Adipocyte (in vitro differentiated cells): Measurements from ENCODE around the gene PALD1.

ENCODE experiments used
- DNase-seq: peaks from one replicate; pipeline ENCODE4 v3.0.0-alpha.2; 2015; ENCODE audit warnings: low read depth
- H3K27me3 ChIP-seq: replicated peaks from 2 replicates; pipeline ENCODE4 v1.7.0; 2013; ENCODE audit warnings: mild to moderate bottlenecking, low read length, moderate library complexity; ENCODE audit not compliant: control insufficient read depth, insufficient read depth
- H3K36me3 ChIP-seq: 2 replicates; pipeline ENCODE4 v1.7.0; 2013; ENCODE audit warnings: low read length, mild to moderate bottlenecking, moderate library complexity; ENCODE audit not compliant: control insufficient read depth, insufficient read depth, severe bottlenecking
- H3K4me1 ChIP-seq: 2 replicates; pipeline ENCODE4 v1.7.0; 2013; ENCODE audit warnings: mild to moderate bottlenecking, low read length, moderate library complexity; ENCODE audit not compliant: control insufficient read depth, insufficient read depth
- H3K4me3 ChIP-seq: 2 replicates; pipeline ENCODE4 v1.7.0; 2013; ENCODE audit warnings: mild to moderate bottlenecking, low read length, moderate library complexity
- H3K9ac ChIP-seq: 2 replicates; pipeline ENCODE4 v1.7.0; 2013; ENCODE audit warnings: mild to moderate bottlenecking, low read length, moderate library complexity
- H3K9me3 ChIP-seq: 2 replicates; pipeline ENCODE4 v1.7.0; 2013; ENCODE audit warnings: mild to moderate bottlenecking, low read length, moderate library complexity; ENCODE audit not compliant: control insufficient read depth

Gene PALD1

DNA sequence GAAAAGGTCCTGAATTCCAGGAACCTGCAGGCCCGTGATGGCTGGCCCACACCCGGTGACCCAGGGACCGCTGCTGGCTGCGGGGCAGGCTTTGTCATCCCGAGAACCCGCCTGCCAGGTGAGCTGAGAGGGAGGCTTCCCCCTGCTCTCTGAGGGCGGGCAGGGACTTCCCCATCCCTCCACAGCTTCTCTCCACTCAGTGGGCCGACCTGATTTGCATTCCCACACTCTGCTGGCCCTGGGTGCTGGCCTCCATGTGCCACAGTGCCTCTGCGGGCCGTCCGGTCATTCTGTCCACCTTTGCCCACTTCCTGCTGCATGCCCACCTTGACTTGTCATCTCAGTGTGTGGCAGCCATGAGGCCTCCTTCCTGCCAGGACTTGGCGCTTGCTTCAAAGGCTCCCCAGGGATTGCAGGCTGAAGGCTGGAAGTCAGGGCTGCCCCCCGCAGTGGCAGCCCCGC, 35.3 kb downstream of the PALD1 start:
- Histone ChIP-seq H3K9ac (no peak overlapping the region), H3K4me3 (no peak overlapping the region), H3K36me3 (no peaks in the 10 kb centered on the region), H3K9me3 (no peaks in the 10 kb centered on the region), H3K4me1 (peaks cover 28% of the 10 kb centered on the region), H3K27me3 (peaks cover 23% of the 10 kb centered on the region)
- no peak for DNase-seq

DNA sequence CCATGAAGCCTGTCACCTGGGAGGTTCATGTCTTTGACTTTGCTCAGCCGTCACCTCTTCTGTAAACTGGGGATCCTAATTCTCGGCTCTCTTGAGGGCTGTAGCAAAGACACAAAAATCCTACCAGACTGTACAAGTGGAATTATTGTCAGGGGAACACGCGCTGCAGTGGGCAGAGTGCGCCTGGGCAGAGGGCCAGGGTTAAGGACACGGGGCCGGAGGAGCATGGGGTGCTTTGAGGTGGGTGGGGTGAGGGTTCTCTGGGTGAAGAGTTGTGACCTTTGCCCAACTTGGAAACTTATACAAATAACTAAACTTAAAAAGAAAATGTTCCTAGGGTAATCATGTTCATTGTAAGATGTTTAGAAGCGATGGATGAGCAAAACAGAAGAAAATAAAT, 36.0 kb downstream of the PALD1 start:
- Histone ChIP-seq H3K27me3 (peaks cover 19% of the 10 kb centered on the region), H3K36me3 (no peaks in the 10 kb centered on the region), H3K4me1 (peaks cover 28% of the 10 kb centered on the region), H3K9me3 (no peaks in the 10 kb centered on the region), H3K4me3 (no peak overlapping the region), H3K9ac (no peak overlapping the region)
- no peak for DNase-seq

DNA sequence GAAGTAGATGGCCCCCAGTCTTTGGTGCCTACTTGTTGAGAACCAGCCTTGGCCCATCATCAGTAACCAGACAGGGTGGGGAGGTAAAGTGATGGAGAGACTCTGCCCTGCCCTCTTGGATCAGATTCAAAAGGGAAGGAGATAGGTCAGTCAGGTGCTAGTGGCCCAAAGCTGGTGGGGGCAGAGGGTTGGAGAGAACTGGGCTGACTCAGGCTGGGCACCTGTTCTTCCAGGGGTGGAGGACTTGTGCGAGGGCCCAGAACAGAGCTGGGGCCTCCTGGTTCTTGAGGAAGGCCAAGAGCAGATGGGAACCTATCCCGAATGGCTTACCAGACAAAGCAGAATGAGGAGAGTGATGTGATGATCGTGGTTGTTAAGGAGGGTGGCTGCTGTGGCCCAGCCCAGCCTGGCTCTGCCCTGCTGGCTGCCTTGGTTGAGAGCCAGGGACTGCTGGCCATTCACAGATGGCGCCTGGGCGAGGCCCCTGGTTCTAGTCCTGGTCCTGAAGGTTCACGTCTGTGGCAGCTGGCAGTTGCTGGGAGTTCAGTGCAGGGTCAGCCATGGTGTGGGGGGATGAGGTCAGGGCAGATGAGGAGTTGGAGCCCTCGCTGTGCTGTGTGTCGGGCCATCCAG, 36.6 kb downstream of the PALD1 start:
- no peak for DNase-seq
- peaks cover 17% of the 10 kb centered on the region for H3K27me3 ChIP-seq
- H3K36me3 ChIP-seq: no peaks in the 10 kb centered on the region

DNA sequence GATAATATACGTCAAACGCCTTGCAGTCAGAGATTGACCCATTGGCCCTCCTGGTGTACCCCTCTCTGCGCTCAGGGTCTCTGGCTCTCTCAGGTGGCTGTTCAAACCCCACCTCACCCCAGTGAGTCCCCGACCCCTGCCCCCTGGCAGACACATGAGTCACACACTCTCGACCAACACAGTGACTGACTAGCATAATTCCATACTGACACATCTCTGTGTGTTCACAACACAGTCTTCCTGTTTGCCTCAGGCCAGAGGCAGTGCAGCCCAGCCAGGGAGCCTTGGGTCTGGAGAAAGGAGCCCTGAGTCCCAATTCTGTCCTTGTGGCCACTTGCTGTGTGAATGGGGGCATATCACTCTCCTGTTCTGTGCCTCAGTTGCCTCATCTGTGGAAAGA, 40.1 kb downstream of the PALD1 start:
- Histone ChIP-seq H3K9me3 (no peaks in the 10 kb centered on the region), H3K9ac (no peak overlapping the region), H3K27me3 (peaks cover 34% of the 10 kb centered on the region), H3K36me3 (no peaks in the 10 kb centered on the region), H3K4me3 (no peak overlapping the region), H3K4me1 (peaks cover 5% of the 10 kb centered on the region)
- DNase-seq: peak; percentile 42

More for the DNA sequence above, 36.6 kb downstream of the PALD1 start:
- Histone ChIP-seq H3K9me3 (no peaks in the 10 kb centered on the region), H3K9ac (no peak overlapping the region), H3K4me1 (peaks cover 27% of the 10 kb centered on the region), H3K4me3 (no peak overlapping the region)

DNA sequence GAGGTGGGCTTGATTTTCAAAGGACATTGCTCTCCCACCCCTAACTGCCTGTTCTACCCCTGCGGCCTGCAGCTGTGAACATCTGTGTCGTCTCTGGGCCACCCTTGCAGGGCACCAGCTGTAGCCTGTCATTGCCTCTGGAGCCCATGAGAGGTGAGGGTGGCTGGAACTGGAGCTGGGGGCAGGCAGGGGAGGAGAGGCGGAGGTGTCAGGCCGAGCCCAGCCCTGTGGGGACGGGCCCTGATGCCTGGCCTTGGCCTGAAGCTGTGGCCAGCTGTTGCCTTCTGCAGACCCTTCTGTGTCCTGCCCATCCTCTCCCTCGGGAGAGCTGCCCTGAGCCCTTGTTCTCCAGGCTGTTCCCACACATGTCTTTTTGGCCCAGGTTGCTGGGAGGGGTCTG, 44.5 kb downstream of the PALD1 start:
- H3K27me3 ChIP-seq: peaks cover 29% of the 10 kb centered on the region
- H3K9me3 ChIP-seq: no peaks in the 10 kb centered on the region
- H3K4me1 ChIP-seq: no peaks in the 10 kb centered on the region
- H3K36me3 ChIP-seq: no peaks in the 10 kb centered on the region
- no peak for DNase-seq
- H3K4me3 ChIP-seq: no peak overlapping the region
- H3K9ac ChIP-seq: no peak overlapping the region

DNA sequence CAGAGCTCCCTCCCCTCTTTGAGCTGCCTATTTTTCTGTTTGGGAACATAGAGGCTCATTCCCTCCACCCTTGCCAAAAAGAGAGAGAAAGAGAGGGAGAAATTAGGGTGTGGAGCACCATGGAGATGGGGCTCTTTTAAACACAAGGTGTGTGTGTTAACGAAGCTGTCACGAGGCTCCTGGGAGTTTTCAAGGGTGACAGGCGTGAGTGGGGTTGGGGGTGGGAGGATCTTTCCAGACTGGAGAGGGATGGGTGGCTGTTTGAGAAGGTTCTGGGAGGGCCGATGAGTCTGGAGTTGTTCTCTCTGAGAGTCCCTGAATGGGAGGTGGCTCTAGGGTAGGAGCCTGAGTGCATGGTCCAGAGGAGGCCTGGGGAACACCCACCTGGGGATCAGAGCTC, 45.0 kb downstream of the PALD1 start:
- Histone ChIP-seq H3K4me1 (no peaks in the 10 kb centered on the region), H3K27me3 (peaks cover 29% of the 10 kb centered on the region), H3K9ac (no peak overlapping the region), H3K4me3 (no peak overlapping the region), H3K36me3 (no peaks in the 10 kb centered on the region), H3K9me3 (no peaks in the 10 kb centered on the region)
- DNase-seq: no peak

DNA sequence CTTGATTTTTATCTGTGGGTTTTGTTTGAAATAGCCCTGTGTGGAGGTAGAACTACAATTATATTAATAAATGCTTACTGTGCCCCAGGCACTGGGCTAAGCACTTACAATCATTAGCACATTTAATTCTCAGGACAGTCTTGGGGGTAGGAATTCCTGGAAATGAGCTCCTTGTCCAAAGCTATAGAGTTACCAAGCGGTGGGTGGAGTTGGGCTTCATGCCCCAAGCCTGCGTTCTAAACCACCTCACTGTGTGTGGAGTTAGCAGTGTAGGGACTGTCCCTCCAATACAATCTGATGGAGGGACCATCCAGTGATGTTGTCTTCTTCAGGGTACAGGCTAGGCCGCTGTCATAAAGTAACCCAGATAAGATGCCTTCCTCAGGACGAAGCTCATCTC, 49.7 kb downstream of the PALD1 start:
- no peaks in the 10 kb centered on the region for H3K9me3 ChIP-seq
- no peak overlapping the region for H3K9ac ChIP-seq
- peaks cover 19% of the 10 kb centered on the region for H3K27me3 ChIP-seq
- H3K36me3 ChIP-seq: no peaks in the 10 kb centered on the region
- no peak for DNase-seq
- no peaks in the 10 kb centered on the region for H3K4me1 ChIP-seq
- no peak overlapping the region for H3K4me3 ChIP-seq

DNA sequence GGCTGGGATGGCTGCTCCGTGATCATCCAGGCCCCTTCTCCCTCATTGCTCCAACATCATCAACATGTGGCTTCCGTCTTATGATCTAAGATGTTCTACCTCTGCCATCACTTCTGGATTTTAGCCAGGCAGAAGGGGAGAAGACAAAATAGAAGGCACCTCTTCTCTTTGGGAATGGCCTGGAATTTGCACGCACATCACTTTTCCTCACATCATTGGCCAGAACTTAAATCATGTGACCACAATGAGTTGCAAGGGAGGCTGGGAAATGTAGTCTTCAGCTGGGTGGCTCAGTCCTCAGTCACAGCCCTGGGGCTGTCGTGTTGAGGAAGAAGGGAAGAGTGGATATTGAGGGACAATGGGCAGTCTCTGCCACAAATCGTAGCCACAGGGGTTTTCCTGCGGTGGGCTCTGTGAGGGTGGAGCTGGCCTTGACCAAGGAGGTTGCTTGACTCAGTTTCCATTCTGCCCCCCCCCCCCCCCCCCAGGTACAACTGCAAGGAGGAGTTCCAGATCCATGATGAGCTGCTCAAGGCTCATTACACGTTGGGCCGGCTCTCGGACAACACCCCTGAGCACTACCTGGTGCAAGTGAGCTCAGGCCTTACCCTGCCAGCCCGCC, 50.3 kb downstream of the PALD1 start:
- Histone ChIP-seq H3K27me3 (peaks cover 19% of the 10 kb centered on the region), H3K36me3 (no peaks in the 10 kb centered on the region), H3K9me3 (no peaks in the 10 kb centered on the region), H3K4me3 (no peak overlapping the region), H3K9ac (no peak overlapping the region), H3K4me1 (no peaks in the 10 kb centered on the region)
- DNase-seq: peak; percentile 65

DNA sequence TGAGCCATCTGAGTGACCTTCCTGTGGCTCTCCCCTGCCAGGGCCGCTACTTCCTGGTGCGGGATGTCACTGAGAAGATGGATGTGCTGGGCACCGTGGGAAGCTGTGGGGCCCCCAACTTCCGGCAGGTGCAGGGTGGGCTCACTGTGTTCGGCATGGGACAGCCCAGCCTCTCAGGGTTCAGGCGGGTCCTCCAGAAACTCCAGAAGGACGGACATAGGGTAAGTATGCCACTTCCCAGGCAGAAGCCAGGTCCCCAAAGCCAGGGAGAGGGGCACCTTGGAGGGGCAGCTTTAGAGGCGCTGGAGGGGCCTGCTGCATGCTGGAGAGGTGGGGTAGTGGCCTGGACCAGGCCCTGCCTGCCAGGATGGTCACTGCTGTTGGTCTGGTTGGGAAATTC, 51.3 kb downstream of the PALD1 start:
- DNase-seq: no peak
- Histone ChIP-seq H3K27me3 (peaks cover 21% of the 10 kb centered on the region), H3K36me3 (no peaks in the 10 kb centered on the region), H3K9me3 (no peaks in the 10 kb centered on the region), H3K4me3 (no peak overlapping the region), H3K4me1 (no peaks in the 10 kb centered on the region), H3K9ac (no peak overlapping the region)

DNA sequence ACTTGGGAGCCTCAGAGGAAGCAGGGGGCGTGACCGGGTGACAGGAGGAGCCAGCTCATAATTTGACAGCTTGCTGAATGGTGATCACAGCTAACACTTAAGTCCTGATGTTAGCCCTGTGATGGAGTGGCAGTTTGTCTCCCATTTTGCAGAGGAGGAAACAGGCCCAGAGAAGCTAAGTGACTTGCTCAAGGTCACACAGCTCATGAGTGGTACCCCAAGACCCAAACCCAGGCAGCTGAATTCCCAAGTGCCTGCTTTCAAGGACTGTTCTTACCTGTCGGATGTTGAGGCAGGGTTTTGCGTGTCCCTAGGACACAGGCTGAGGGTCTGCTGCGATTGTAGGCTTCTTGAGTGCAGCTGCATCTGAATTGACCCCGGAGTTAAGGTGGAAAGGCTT, 51.7 kb downstream of the PALD1 start:
- Histone ChIP-seq H3K4me3 (no peak overlapping the region), H3K9me3 (no peaks in the 10 kb centered on the region), H3K36me3 (no peaks in the 10 kb centered on the region), H3K4me1 (no peaks in the 10 kb centered on the region), H3K27me3 (peaks cover 25% of the 10 kb centered on the region), H3K9ac (no peak overlapping the region)
- no peak for DNase-seq

DNA sequence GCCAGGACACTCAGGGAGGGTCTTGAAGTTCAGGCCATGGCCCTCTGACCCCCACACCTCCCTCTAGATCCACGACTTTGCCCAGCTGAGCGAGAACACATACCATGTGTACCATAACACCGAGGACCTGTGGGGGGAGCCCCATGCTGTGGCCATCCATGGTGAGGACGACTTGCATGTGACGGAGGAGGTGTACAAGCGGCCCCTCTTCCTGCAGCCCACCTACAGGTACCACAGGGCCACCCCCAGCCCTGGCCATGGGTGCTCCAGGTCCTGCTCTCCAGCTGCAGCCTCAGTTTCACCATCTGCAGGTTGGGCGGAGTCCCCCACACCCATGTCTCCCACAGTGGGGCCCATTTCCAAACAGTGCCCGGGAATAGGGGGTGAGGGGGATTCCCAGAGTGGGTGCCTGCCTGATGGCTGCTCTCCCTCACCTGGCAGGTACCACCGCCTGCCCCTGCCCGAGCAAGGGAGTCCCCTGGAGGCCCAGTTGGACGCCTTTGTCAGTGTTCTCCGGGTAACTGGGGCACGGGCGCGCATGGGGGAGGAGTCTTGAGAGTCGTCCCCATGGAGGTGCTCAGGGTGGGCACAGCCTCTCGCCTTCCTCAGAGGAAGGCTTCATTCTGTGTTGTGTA, 54.1 kb downstream of the PALD1 start:
- H3K4me3 ChIP-seq: no peak overlapping the region
- H3K4me1 ChIP-seq: no peaks in the 10 kb centered on the region
- no peak for DNase-seq
- no peak overlapping the region for H3K9ac ChIP-seq
- H3K27me3 ChIP-seq: peaks cover 41% of the 10 kb centered on the region
- H3K9me3 ChIP-seq: no peaks in the 10 kb centered on the region
- no peaks in the 10 kb centered on the region for H3K36me3 ChIP-seq
